AG09319 (cell line): Measurements from ENCODE around the gene PDHA2.

Experiments used
- DNase-seq: peaks from one replicate; pipeline ENCODE4 v3.0.0-alpha.2; 2010; ENCODE audit warnings: low read depth; ENCODE audit errors: extremely low read depth
- TF ChIP-seq, protein P1 (sequence below): IDR thresholded peaks from 2 replicates; pipeline ENCODE4 v1.5.1; 2011; ENCODE audit warnings: low read depth, mild to moderate bottlenecking, inconsistent platforms, low read length, moderate library complexity

Gene PDHA2

DNA sequence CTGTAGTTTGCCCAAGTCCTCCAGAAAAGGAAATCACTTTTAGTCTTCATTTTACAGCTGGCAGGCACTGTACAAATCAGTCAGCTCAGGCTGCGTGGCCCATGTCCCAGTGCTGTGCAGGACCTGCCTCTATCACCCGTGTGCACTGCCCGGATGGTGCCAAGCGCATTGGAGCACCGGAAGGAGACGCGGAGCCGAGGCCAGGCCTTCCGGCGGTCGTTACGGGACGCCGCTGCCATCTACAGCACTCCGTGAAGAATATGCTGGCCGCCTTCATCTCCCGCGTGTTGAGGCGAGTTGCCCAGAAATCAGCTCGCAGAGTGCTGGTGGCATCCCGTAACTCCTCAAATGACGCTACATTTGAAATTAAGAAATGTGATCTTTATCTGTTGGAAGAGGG is at the start of gene PDHA2:
Gene PDHA2 (plus strand): TSS at position 203 of the 400 bp plus-strand sequence. CDS start 58 bp downstream, at position 261.
- TF ChIP-seq, protein P1, sequence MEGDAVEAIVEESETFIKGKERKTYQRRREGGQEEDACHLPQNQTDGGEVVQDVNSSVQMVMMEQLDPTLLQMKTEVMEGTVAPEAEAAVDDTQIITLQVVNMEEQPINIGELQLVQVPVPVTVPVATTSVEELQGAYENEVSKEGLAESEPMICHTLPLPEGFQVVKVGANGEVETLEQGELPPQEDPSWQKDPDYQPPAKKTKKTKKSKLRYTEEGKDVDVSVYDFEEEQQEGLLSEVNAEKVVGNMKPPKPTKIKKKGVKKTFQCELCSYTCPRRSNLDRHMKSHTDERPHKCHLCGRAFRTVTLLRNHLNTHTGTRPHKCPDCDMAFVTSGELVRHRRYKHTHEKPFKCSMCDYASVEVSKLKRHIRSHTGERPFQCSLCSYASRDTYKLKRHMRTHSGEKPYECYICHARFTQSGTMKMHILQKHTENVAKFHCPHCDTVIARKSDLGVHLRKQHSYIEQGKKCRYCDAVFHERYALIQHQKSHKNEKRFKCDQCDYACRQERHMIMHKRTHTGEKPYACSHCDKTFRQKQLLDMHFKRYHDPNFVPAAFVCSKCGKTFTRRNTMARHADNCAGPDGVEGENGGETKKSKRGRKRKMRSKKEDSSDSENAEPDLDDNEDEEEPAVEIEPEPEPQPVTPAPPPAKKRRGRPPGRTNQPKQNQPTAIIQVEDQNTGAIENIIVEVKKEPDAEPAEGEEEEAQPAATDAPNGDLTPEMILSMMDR, result no peak
- no peak for DNase-seq

GRCh38 chr4:95798003-95798402 is 41.9 kb upstream of the PDHA2 start:
- TF ChIP-seq, protein P1, result no peak
- no peak for DNase-seq

GRCh38 chr4:95798727-95799126 is 41.2 kb upstream of the PDHA2 start:
- no peak for DNase-seq
- TF ChIP-seq, protein P1, result no peak

DNA sequence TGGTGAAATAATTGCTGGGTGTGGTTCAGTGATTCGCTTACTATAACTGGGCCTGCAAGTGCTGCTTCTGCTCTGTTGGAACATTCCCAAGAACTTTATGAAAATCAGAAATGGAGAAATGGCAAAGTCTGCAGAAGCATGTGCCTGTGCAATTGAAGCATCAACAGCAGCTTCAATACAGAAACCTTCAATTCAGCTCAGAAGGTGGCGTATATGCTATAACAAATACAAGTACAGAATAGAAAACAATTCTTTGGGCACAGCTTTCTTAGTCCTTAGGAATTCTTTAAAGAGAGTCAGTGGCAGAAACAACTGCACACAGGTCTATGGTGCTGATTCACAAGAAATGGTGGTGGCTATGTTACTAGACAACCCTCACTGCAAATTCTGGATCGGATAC is 18.0 kb upstream of the PDHA2 start:
- TF ChIP-seq, protein P1, result no peak

GRCh38 chr4:95825546-95825945 is 14.3 kb upstream of the PDHA2 start:
- no peak for DNase-seq
- TF ChIP-seq, protein P1, result no peak

More for the DNA sequence above, 18.0 kb upstream of the PDHA2 start:
- DNase-seq, result no peak

DNA sequence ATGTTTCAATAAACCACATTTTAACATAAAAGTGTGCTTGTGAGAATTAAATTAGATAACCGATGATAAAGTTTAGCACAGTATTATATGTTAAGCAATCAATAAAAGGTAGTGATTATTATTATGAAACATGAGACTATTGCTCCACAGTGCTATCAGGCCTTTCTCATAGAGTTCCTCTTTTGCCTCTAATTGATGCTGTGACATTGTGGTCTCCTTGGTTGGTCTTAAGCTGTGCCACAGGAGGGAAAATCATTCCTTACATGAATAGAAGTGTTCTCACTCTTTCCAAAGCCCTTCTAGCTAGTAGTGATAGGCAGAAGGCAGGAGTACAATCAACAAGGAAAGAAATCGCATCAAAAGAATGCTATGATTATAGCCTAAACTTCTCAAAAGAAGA is 9.2 kb upstream of the PDHA2 start:
- TF ChIP-seq, protein P1, result no peak
- no peak for DNase-seq

GRCh38 chr4:95831166-95831565 is 8.7 kb upstream of the PDHA2 start:
- TF ChIP-seq, protein P1, result no peak
- DNase-seq, result no peak
